Glutamatergic neuron (in vitro differentiated cells): ENCODE results near the gene PRPH. TPM values are rescaled to one million over a fixed set of nuclear protein-coding genes. Genes with fewer than 3 reads are reported as not detected.
"Not testable (repeated sequence)": the region's sequence is repeated elsewhere in the genome, so short reads cannot be mapped to it uniquely, and the experiment has no call there.

ENCODE experiments used
- DNase-seq: peaks from one replicate; pipeline ENCODE4 v3.0.0; 2022
- H3K27ac Mint-ChIP-seq: one replicate; pipeline ENCODE4 v1.8.0; 2020; ENCODE audit warnings: mild to moderate bottlenecking, mixed read lengths, inconsistent platforms; ENCODE audit not compliant: unreplicated experiment
- H3K27me3 Mint-ChIP-seq: one replicate; pipeline ENCODE4 v1.8.0; 2020; ENCODE audit warnings: mild to moderate bottlenecking, moderate library complexity, mixed read lengths, inconsistent platforms; ENCODE audit not compliant: unreplicated experiment
- H3K36me3 Mint-ChIP-seq: one replicate; pipeline ENCODE4 v1.8.0; 2020; ENCODE audit warnings: mild to moderate bottlenecking, mixed read lengths, inconsistent platforms; ENCODE audit not compliant: unreplicated experiment
- H3K4me1 Mint-ChIP-seq: one replicate; pipeline ENCODE4 v1.8.0; 2020; ENCODE audit warnings: mild to moderate bottlenecking, low read depth, mixed read lengths, inconsistent platforms; ENCODE audit not compliant: unreplicated experiment
- H3K4me3 Mint-ChIP-seq: one replicate; pipeline ENCODE4 v1.8.0; 2020; ENCODE audit warnings: mild to moderate bottlenecking, mixed read lengths, inconsistent platforms; ENCODE audit not compliant: unreplicated experiment
- H3K9me3 Mint-ChIP-seq: one replicate; pipeline ENCODE4 v1.8.0; 2020; ENCODE audit warnings: mild to moderate bottlenecking, moderate library complexity, mixed read lengths, inconsistent platforms; ENCODE audit not compliant: unreplicated experiment
- CTCF ChIP-seq: fragments of 200-600 bp; sonication (generic); IDR thresholded peaks from one replicate; pipeline ENCODE4 v1.5.0; 2021; ENCODE audit not compliant: partially characterized antibody, unreplicated experiment
- total RNA-seq: library from RNA; stranded (reverse); fragmentation: NEBNext Ultra II Directional; extraction: Animal tissue kit (Norgen Biotek cat#: 25700); gene quantifications from one replicate; pipeline ENCODE4 v1.2.1, GENCODE V29; 2021; ENCODE audit not compliant: unreplicated experiment

Gene PRPH
- total RNA-seq, 1 donor from 2014 or later, result 2,189 TPM

DNA sequence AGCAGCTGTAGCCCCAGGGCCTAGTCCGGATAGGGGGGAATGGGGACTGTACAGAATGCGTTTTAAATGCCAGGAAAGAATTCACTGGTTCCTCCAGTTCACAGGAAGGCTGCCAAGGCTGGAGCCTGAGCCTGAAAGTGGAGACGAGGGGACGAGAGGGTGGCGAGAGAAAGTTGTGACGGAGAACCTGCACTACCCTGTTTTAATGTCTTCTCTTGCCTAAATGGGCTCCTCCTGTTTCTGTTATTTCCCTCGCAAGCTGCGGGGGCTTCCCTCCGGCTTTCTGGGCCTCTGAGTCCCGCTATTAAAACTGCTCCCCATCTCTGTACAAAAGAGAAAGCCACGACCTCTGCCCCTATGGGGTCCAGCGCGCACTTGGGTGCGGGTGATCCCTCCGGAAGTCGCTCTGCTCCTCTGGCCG lies 37.5 kb downstream of the PRPH start:
- no peak overlapping the region for H3K27ac Mint-ChIP-seq
- H3K4me1 Mint-ChIP-seq, result peaks cover 6% of the 10 kb centered on the region
- peaks cover 27% of the 10 kb centered on the region for H3K27me3 Mint-ChIP-seq
- H3K36me3 Mint-ChIP-seq, result no peaks in the 10 kb centered on the region
- H3K4me3 Mint-ChIP-seq, result no peak overlapping the region
- peaks cover 6% of the 10 kb centered on the region for H3K9me3 Mint-ChIP-seq
- DNase-seq, result no peak
- TF ChIP-seq CTCF, result no peak

DNA sequence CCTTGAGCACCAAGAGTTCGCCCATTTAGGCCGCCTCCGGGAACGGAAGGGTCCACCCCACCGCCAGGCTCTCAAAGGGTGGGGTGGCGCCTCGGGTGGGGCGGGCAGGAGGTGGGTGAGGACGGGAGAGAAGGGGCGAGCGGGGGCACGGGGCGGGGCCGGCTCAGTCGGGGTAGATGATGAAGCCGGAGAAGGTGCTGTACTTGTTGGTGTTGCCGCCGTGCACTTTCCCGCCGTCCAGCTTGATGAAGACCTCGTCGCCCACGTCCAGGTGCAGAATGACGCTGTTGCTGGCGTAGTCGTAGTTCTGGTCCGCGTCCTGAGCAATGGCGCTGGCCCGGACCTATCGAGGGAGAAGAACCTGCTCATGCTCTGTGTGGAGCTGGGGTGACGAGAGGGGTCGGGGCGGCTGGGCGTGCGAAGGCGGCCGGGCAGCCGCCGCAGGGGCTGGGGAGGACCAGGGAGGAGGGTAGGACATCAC lies 38.0 kb downstream of the PRPH start:
- Mint-ChIP-seq H3K27me3 (peaks cover 32% of the 10 kb centered on the region), H3K4me1 (peaks cover 10% of the 10 kb centered on the region), H3K36me3 (no peaks in the 10 kb centered on the region), H3K9me3 (peaks cover 8% of the 10 kb centered on the region), H3K27ac (no peak overlapping the region), H3K4me3 (peak overlapping the region; percentile 74)
- DNase-seq, result no peak
- TF ChIP-seq CTCF, result no peak

DNA sequence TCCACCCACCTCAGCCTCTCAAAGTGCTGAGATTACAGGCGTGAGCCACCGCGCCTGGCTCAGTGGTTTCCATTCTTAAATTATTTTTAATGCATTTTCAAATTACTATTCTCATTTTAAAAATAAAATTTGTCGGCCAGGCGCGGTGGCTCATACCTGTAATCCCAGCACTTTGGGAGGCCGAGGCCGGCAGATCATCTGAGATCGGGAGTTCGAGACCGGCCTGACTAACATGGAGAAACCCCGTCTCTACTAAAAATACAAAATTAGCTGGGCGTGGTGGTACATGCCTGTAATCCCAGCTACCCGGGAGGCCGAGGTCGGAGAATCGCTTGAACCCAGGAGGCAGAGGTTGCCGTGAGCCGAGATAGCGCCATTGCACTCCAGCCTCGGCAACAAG lies 38.8 kb downstream of the PRPH start:
- DNase-seq, H3K36me3 Mint-ChIP-seq, H3K4me3 Mint-ChIP-seq, H3K27ac Mint-ChIP-seq: not testable (repeated sequence)
- H3K9me3 Mint-ChIP-seq, result peaks cover 11% of the 10 kb centered on the region
- H3K4me1 Mint-ChIP-seq, result peaks cover 16% of the 10 kb centered on the region
- peaks cover 37% of the 10 kb centered on the region for H3K27me3 Mint-ChIP-seq

GRCh38 chr12:49334226-49334625 lies 39.3 kb downstream of the PRPH start:
- no peak for DNase-seq
- no peaks in the 10 kb centered on the region for H3K36me3 Mint-ChIP-seq
- no peak overlapping the region for H3K27ac Mint-ChIP-seq
- peaks cover 19% of the 10 kb centered on the region for H3K4me1 Mint-ChIP-seq
- TF ChIP-seq CTCF, result no peak
- H3K27me3 Mint-ChIP-seq, result peaks cover 37% of the 10 kb centered on the region
- H3K9me3 Mint-ChIP-seq, result peaks cover 11% of the 10 kb centered on the region
- peak overlapping the region; percentile 2 for H3K4me3 Mint-ChIP-seq

GRCh38 chr12:49334681-49335080 lies 39.7 kb downstream of the PRPH start:
- no peaks in the 10 kb centered on the region for H3K36me3 Mint-ChIP-seq
- peaks cover 11% of the 10 kb centered on the region for H3K9me3 Mint-ChIP-seq
- peaks cover 37% of the 10 kb centered on the region for H3K27me3 Mint-ChIP-seq
- peak overlapping the region; percentile 2 for H3K4me3 Mint-ChIP-seq
- peaks cover 21% of the 10 kb centered on the region for H3K4me1 Mint-ChIP-seq
- TF ChIP-seq CTCF, result no peak
- H3K27ac Mint-ChIP-seq, result no peak overlapping the region
- no peak for DNase-seq
